Panc1 (cell line): ENCODE data around the gene YIPF4. TPM values are rescaled to one million over a fixed set of nuclear protein-coding genes. Genes with fewer than 3 reads are reported as not detected.

Source experiments
- ATAC-seq: fragments of 200-7000 bp; cut with Tn5 transposase; 2 replicates; pipeline ENCODE4 v1.9.1; 2020; ENCODE audit warnings: mild to moderate bottlenecking, moderate library complexity
- BruUV-seq: library from RNA; stranded (reverse); fragments of 400-500 nt; replicated peaks from 2 replicates; lab custom pipeline; 2021; lab: Mats Ljungman, UMichigan
- CTCF ChIA-PET: fragments of 300-600 bp; sonication (Branson Sonifier 250); formaldehyde crosslinking; loops from one replicate; lab custom pipeline; 2022; ENCODE audit warnings: antibody characterized with exemption; lab: Charles Lee
- POLR2A ChIA-PET: fragments of 300-600 bp; sonication (Branson Sonifier 250); formaldehyde crosslinking; loops from one replicate; lab custom pipeline; 2022; ENCODE audit warnings: antibody characterized with exemption; lab: Charles Lee
- DNase-seq: peaks from one replicate; pipeline ENCODE4 v3.0.0-alpha.2; 2010; ENCODE audit warnings: low read depth, low spot score
- H3K27ac ChIP-seq: 2 replicates; pipeline ENCODE4 v1.5.1; 2011; ENCODE audit warnings: mild to moderate bottlenecking, low read length, inconsistent platforms
- H3K27me3 ChIP-seq: fragments of 200-500 bp; sonication (Bioruptor generic); 2 replicates; pipeline ENCODE4 v1.6.0; 2014; ENCODE audit warnings: low read length, inconsistent platforms; ENCODE audit not compliant: control insufficient read depth, insufficient read depth
- H3K36me3 ChIP-seq: fragments of 200-500 bp; sonication (Bioruptor generic); 2 replicates; pipeline ENCODE4 v1.5.1; 2014; ENCODE audit warnings: inconsistent platforms, mild to moderate bottlenecking, low read length, moderate library complexity; ENCODE audit not compliant: control insufficient read depth, insufficient read depth
- H3K4me1 ChIP-seq: 2 replicates; pipeline ENCODE4 v1.5.1; 2011; ENCODE audit warnings: inconsistent platforms, mild to moderate bottlenecking, low read length, moderate library complexity; ENCODE audit not compliant: control insufficient read depth, insufficient read depth
- H3K4me3 ChIP-seq, 2 experiments: 2 replicates each; pipeline ENCODE4 v1.5.1; 2011 to 2012; ENCODE audit warnings: low read depth in 2 of 2, low read length in 2 of 2, mild to moderate bottlenecking in 2 of 2, inconsistent platforms in 1 of 2, moderate library complexity in 1 of 2
- H3K9me3 ChIP-seq: fragments of 200-500 bp; sonication (Bioruptor generic); 2 replicates; pipeline ENCODE4 v1.5.1; 2014; ENCODE audit warnings: low read depth, mild to moderate bottlenecking, inconsistent platforms, low read length, moderate library complexity; ENCODE audit not compliant: control insufficient read depth, insufficient read depth
- CTCF ChIP-seq: fragments of 450-650 bp; IDR thresholded peaks from 2 replicates; pipeline ENCODE4 v1.5.1; 2017; ENCODE audit warnings: mild to moderate bottlenecking
- POLR2AphosphoS5 ChIP-seq: IDR thresholded peaks from 2 replicates; pipeline ENCODE4 v1.6.1; 2012; ENCODE audit warnings: mild to moderate bottlenecking, low read depth, low read length, moderate library complexity
- REST ChIP-seq, 2 experiments: IDR thresholded peaks; 2 replicates each; pipeline ENCODE4 v1.6.1; 2011 to 2012; ENCODE audit warnings: low read depth in 2 of 2, control low read depth in 1 of 2, low read length in 1 of 2, mild to moderate bottlenecking in 1 of 2, moderate library complexity in 1 of 2; ENCODE audit not compliant: insufficient read depth in 1 of 2
- SIN3A ChIP-seq: IDR thresholded peaks from 2 replicates; pipeline ENCODE4 v1.6.1; 2012; ENCODE audit warnings: low read depth, mild to moderate bottlenecking, low read length, moderate library complexity, borderline replicate concordance; ENCODE audit not compliant: insufficient read depth
- TCF7L2 ChIP-seq: IDR thresholded peaks from 2 replicates; pipeline ENCODE4 v1.6.1; 2011; ENCODE audit warnings: mild to moderate bottlenecking, low read depth, low read length, inconsistent platforms
- in situ Hi-C: cut with HindIII; loops from 2 replicates; pipeline ENCODE4 v1.10.0; 2016; ENCODE audit warnings: low sequenced_read_pairs, low pct_unique_long_range_greater_than_20kb
- intact Hi-C: fragments of 100-400 bp; cut with micrococcal nuclease; formaldehyde crosslinking; loops from one replicate; pipeline ENCODE4 v1.10.0; 2022; ENCODE audit not compliant: unreplicated experiment
- total RNA-seq: library from RNA; stranded (reverse); gene quantifications from one replicate; pipeline ENCODE4 v1.2.1, GENCODE V29; 2021; ENCODE audit not compliant: unreplicated experiment

The YIPF4 gene
- total RNA-seq, 1 experiment from 2014 or later = 45.9 TPM

DNA sequence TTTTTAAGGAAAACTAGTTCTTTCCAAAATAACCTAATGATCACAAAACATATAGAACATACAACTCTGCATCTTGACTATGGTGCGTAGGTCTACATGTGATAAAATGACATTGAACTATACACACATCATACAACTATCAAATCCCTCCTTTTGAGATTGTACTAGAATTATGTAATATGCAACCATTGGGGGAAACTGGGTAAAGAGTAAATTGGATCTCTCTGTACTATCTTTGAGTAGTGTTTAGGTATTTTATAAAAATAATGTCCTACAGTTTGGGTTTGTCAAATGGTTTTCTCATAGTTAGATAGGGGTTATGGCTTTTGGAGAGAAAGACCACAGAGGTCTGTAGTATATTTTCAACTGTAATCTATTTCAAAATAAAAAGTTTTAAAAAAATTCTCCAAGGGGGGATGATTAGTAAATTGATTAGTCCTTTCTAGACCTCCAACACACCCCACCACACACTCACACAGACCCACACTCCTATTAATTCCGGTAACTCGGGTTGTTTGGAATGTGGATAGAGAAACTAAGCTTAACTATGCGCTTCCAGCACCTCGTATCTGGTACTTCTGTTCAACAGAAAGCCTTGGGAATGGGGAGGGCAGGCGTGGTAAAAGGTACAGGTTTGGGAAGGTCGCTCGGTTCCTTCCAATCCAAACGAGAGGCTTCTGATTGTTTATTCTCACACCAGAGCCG lies 78.4 kb downstream of the YIPF4 start:
- CTCF ChIA-PET = no interaction called here
- DNase-seq = peak; percentile 35
- intact Hi-C loops = no loop called here
- no peaks in the 10 kb centered on the region for H3K9me3 ChIP-seq
- ATAC-seq = no peak
- peak overlapping the region; percentile 84 to 93 for H3K4me3 ChIP-seq
- no peaks in the 10 kb centered on the region for H3K27me3 ChIP-seq
- POLR2A ChIA-PET = no interaction called here
- TF ChIP-seq POLR2AphosphoS5 (no peak), TCF7L2 (no peak), CTCF (no peak), REST (IDR thresholded peaks at IDR 0.05; ENCODE audit: insufficient read depth in 1 of 2, low read depth in 2 of 2, low read length in 1 of 2) (no peak)
- peaks cover 28% of the 10 kb centered on the region for H3K4me1 ChIP-seq
- no peaks in the 10 kb centered on the region for H3K36me3 ChIP-seq
- BruUV-seq = TSS peak; percentile 97
- H3K27ac ChIP-seq = peak overlapping the region; percentile 99
- in situ Hi-C loops = no loop called here

GRCh38 chr2:32356681-32357317 lies 79.1 kb downstream of the YIPF4 start, which contains the start of gene BIRC6:
BIRC6 (plus strand) TSS chr2:32357023; CDS start chr2:32357162, 139 bp downstream.
- Histone ChIP-seq H3K4me1 (peaks cover 28% of the 10 kb centered on the region), H3K4me3 (peak within 1 kb of the TSS; percentile 84 to 93), H3K27ac (peak within 1 kb of the TSS; percentile 99), H3K9me3 (no peaks in the 10 kb centered on the region), H3K36me3 (no peaks in the 10 kb centered on the region), H3K27me3 (no peaks in the 10 kb centered on the region)
- intact Hi-C loops = no loop called here
- ChIA-PET POLR2A (no interaction called here), CTCF (no interaction called here)
- peak; percentile 78 for DNase-seq
- peak; percentile 97 for ATAC-seq
- in situ Hi-C loops = no loop called here
- peak; percentile 96 for TF ChIP-seq POLR2AphosphoS5
- no peak for TF ChIP-seq CTCF
- peak; percentile 70 for TF ChIP-seq SIN3A
- no TSS peak for BruUV-seq
